GM12892 (cell line): ENCODE measurements around the gene TRAIP.
"Not testable (repeated sequence)": the region's sequence is repeated elsewhere in the genome, so short reads cannot be mapped to it uniquely, and the experiment has no call there.

Experiments
- DNase-seq: peaks from one replicate; pipeline ENCODE4 v3.0.0; 2011; ENCODE audit not compliant: insufficient read length
- FAIRE-seq: peaks from 2 replicates; lab custom pipeline; 2011; peaks lifted over from hg19 to GRCh38; lab: Jason Lieb, UNC
- POLR2A ChIP-seq: IDR thresholded peaks from 2 replicates; pipeline ENCODE4 v1.6.1; 2011; ENCODE audit warnings: low read depth, low read length, control low read depth
- POLR2AphosphoS5 ChIP-seq: IDR thresholded peaks from 2 replicates; pipeline ENCODE4 v1.6.1; 2011; ENCODE audit warnings: low read depth, low read length, control low read depth
- TAF1 ChIP-seq: IDR thresholded peaks from 2 replicates; pipeline ENCODE4 v1.6.1; 2011; ENCODE audit warnings: low read depth, mild to moderate bottlenecking, control low read depth, low read length, borderline replicate concordance

TRAIP gene

DNA sequence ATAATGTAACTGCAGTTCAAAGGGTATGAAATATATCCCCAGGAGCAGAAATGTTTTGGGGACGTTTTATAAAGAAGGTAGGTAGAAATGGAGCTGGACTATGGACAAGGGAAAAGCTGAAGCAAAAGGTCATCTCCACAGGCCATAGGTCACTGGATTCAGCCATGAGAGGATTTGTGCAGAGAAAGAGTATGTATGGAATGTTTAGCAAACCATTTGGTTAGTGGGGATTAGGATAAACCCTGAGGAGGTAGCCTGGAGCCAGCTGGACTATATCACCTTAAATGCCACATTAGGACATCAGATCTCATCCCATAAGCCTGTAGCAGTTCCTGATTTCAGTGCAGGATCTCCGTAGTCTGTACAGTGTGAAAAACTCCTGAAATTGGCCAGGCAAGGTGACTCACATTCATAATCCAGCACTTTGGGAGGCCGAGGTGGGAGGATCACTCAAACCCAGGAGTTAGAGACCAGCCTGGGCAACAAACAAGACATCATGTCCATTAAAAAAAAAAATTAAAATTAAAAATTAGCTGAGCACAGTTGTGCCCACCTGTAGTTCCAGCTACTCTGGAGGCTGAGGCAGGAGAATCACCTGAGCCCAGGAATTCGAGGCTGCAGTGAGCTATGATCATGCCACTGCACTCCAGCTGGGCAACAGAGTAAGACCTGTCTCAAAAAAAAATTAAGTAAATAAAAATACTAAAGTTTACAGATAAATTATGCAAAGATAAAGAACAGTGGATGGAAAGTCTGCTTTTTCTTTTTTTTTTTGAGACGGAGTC, 74.8 kb downstream of the TRAIP start:
- FAIRE-seq (no peak), DNase-seq (no peak)
- TF ChIP-seq POLR2A: no peak
- no peak for TF ChIP-seq TAF1
- no peak for TF ChIP-seq POLR2AphosphoS5

DNA sequence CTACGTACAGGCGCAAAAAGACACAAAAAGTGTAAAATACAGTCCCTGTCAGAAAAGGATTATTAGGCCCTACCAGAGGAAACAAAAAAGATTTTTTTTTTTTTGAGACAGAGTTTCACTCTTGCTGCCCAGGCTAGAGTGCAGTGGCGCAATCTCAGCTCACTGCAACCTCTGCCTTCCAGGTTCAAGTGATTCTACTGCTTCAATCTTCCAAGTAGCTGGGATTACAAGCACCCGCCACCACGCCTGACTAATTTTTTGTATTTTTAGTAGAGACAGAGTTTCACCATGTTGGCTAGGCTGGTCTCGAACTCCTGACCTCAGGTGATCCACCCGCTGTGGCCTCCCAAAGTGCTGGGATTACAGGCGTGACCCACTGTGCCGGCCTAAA, 75.4 kb downstream of the TRAIP start:
- DNase-seq, FAIRE-seq: not testable (repeated sequence)

DNA sequence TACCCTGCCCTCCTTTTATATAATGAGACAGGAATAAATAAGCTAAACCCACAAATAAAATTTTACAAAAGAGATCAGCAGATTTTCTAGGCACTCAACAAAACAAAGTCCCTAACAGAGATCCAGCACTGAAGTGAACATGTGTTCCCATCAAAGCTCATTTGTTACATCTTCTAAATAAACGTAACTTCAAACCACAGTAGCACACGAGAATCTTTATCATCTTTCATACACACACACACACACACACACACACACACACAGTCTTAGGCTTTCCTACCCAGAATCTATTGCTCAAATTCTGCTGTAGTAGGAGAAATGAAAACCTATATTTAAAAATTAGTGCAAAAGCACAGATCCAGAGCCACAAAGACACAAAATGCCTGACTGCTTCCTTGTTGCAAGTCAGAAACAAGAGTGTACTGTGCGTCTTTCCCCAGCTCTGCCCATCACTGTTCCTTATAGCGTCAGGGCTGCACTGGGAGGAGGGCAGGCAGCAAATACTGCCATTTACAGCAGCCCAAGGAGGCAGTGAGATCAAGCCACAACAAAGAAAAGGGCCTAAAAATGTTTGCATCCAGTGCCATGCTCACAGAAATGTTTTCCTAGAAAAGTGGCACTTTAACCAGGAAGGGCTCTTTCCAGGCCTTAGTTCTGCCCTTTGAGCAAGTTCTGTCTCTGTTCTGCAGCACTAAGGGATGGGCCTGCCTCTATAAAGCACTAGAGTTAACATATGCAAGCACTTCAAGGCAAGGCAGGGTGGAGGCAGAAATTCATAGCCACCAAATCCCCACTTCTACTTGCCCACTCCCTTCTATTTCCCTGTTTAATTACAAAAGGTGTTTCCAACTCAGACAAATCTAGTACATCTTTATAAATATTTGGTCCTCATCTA, 76.0 kb downstream of the TRAIP start:
- TF ChIP-seq POLR2AphosphoS5 (no peak), POLR2A (no peak), TAF1 (no peak)
- FAIRE-seq: no peak

DNA sequence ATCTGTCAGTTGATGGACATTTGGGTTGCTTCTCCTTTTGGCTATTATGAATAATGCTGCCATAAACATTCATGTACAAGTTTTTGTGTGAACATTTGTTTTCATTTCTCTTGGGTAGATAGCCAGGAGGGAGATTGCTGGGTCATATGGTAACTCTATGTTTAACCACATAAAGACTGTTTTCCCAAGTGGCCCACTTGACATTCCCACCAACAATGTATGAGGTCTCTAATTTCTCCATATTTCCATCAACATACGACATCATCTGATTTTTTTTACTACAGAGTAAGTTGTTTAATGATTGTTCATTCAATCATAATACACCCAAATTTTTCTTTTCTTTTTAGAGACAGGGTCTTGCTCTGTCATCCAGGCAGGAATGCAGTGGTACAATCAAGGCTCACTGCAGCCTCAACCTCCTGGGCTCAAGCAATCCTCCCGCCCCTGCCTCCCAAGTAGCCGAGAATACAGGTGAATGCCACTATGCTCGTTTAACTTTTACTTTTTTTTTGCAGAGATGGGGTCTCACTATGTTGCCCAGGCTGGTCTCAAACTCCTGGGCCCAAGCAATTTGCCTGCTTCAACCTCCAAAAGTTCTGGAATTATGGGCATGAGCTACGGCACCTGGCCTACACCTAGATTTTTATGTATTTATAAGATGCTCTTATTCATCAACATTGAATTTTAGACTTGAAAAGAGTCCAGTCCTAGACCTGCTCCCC, 76.8 kb downstream of the TRAIP start:
- no peak for DNase-seq
- no peak for FAIRE-seq
- TF ChIP-seq POLR2A: no peak
- no peak for TF ChIP-seq POLR2AphosphoS5
- no peak for TF ChIP-seq TAF1

More for the DNA sequence above, 76.0 kb downstream of the TRAIP start:
- DNase-seq: no peak
